Measurements from ENCODE around the gene GPS2.

The GPS2 gene

DNA sequence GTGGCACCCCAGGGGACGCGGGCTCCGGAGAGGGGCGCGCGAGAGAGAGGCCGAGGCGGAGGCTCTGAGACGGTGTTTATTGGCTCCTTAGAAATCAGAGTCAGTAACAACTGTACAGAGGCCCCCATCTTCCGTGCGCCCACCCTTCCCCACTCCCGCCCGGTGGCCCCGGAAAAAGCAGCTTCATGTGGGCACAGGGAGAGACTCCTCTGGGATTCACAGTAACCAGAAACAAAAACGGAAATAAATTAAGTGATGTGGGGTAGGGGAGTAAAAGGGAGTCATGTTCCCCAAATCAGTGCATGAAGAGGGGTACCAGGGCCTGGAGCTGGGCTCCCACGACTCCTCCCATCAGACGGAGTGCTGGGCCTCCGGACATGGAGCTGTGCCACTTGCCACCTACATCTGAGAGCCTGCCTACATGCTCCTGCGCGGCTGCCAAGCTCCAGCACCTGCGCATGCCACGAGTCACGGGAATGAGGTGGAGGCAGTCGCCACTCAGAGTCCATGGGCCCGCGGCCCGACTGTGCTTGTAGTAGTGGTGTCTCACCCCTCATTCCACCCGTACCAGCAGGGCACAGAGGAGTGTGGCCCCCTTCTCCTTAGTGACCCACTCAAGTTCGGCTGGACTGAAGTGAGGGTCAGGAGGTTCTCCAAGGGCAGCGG is 543 bp upstream of the GPS2 start:
- DNase-seq: no peak

GRCh38 chr17:7313890-7314718 is 1.1 kb downstream of the GPS2 start:
- no peak for DNase-seq

GRCh38 chr17:7313088-7313889 is 1.9 kb downstream of the GPS2 start:
- no peak for DNase-seq

GRCh38 chr17:7312432-7313087 is 2.6 kb downstream of the GPS2 start:
- no peak for DNase-seq

DNA sequence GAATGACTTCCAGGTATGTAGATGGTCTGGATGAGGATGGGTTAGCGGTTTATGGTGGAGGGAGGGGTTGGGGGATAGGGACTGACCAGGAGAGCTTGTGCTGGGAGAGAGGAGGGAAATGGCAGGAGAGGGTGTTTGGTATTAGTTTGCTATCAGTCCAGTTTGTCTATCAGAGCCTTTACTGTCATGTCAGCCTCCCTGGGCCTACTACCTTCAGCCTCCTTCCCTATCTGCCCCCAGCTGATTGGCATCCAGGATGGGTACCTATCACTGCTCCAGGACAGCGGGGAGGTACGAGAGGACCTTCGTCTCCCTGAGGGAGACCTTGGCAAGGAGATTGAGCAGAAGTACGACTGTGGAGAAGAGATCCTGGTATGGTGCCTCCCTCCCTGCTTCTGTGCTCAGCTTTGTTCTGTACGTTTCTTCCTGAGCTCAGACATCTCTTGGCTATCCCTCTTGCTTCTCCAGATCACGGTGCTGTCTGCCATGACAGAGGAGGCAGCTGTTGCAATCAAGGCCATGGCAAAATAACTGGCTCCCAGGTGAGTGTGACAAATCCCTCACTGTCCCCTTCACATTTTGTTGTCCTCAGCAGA is 4.0 kb downstream of the GPS2 start:
- no peak for DNase-seq

DNA sequence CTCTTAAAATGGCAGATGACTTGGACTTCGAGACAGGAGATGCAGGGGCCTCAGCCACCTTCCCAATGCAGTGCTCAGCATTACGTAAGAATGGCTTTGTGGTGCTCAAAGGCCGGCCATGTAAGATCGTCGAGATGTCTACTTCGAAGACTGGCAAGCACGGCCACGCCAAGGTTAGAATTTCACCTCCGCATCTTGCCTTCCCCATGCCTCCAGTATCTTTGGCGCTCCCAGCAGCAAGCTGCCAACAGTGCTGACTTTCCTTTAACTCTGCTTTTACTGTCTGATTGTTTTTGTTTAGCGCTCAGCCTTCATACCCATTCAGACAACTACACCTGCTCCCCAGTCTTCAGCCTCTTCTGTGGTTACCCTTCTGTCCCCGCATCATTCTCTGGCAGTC is 5.5 kb downstream of the GPS2 start:
- DNase-seq: no peak

GRCh38 chr17:7308625-7309433 is 6.3 kb downstream of the GPS2 start:
- peak; percentile 89 to 91 (median 90) for DNase-seq

DNA sequence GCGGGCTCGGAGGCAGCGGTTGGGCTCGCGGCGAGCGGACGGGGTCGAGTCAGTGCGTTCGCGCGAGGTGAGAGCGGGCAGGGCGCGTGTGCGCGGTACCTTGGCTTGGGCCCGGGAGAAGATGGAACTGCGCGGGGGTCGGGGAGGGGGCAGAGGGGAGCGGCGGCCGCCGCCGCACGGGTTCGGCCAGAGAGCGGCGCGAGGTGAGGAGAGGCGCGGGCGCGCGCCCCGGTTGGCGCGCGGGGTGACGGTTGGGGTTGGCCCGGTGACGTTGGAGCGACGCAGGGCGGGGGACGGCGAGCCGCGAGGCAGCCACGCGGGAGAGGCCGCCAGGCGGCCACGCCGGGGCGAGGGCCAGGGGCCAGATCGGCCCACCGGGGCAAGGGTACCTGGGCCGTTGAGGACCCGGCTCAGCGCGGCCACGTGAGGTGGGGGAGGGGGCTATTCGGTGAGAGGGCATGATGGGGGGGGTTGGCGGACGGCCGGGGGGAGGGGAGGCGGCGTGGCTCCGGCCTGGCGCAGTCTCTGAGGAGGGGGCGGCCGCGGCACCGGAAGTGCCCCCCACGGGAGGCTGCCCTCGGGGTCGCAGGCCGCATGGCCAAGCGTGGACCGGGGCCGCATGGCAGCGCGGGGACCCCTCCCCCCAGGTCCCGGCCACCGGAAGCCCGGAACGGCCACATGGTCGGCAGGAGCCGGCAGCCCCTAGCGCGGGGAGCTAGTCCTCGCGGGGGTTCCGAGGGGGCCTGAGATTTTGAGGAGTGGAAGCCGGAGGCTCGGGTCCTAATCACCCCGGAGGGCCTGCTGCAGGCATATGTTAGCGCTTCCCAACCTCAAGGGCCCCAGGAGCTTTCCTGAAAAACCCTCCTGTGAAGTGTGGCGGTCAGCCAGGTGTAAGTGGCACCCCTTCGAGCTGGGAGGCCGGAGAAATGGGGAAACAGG is 7.2 kb downstream of the GPS2 start:
- DNase-seq: peak; percentile 71 to 89 (median 75)

DNA sequence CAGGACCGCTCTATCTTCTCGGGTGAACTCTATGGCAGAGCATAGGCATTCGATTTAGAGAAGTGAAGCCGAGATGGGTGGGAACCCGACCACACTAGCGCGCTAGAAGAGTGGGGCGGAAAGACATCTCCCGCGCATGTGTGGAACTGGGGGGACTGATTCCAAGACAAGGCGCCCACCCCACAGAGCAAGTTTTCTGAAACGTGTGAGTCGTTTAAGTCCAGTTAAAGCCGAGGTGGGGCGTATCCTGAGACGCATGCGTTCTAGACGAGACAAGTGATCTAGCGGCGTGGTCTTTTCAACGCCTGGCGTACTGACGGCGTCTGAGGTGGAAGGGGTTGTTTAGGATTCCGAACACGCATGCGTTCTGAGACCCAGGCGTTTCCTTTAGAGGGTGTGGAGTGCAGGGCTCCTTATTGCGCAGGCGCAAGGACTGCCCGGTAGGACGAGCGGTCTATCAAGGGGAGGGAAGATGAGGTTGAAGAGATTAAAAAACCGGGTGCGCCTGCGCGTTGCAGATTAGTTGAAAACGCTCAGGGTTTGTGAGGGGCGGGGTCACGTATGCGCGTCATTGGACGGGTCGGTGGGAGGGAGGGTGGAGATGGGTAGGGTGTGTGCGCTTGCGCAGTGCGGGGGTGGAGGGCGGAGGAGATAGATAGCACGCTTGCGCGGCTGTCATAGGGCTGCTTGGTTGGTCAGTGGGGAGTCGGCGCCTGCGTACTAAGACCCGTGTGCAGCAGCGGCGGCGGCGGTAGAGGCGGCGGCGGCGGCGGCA is 8.1 kb downstream of the GPS2 start, which contains the start of gene EIF5A:
Gene EIF5A (plus strand): TSS at position 718 of the 775 bp plus-strand sequence. CDS start 2,008 bp downstream, outside the sequence.
- peak; percentile 100 for DNase-seq

GRCh38 chr17:7304179-7304578 is 11.0 kb downstream of the GPS2 start:
- DNase-seq: no peak

DNA sequence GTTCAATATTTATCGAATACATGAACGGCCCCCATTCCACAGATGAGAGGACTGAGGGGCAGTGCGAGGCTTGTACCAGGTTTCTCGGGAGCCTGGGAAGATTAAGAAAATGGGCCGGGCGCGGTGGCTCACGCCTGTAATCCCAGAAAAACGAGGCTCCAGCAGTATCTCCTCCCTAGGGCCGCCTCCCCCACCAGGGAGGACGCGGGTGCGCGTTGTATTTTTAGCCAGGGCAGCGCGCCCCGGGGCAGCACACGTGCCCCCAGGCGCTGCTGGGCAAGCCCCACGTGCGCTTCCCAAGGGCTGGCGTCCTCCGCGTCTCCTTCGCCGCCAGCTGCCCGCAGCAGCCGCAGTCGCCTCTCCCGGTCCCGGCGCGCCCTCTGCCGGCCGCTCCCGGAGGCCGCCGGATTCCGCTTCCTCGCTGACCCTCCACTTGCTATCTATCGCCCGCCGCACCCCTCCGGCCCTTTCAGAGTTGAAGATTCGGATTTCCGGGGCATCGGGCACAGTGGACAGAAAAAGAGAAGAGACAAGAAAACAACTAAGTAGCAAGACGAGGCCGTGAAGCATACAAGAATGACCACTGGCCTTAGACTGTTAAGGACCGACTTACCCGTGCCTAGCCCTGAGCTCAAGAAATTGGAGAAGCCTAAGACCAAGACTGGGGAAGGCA is 18.8 kb downstream of the GPS2 start:
- DNase-seq: peak; percentile 89 to 95 (median 94)

GRCh38 chr17:7295230-7296180 is 19.7 kb downstream of the GPS2 start:
- DNase-seq: no peak

DNA sequence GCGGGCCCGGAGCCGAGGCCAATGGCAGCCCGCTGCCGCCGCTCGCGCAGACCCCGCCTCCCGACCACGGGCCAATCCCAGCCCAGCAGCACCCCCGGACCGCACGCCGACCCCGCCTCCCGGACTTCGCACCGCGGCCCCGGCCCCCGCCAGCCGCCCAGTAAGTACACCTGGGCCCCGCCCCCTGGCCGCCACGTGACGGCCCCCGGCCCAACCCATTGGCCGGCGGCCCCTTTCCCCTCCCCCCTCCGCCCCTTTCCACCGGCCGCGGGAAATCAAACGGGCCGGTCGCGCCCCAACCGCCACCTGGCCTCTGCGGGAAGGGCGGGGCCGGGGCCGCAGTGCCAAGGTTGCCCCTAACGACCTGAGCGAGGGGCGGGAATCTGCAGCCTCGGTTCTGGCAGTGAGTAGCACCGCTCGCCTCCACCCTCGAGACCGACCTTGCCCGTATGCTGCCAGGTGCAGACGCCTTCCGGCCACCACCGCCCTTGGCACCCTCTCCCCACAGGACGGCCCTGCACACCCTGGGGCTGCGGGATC is 20.5 kb downstream of the GPS2 start, which contains the start of gene YBX2:
Gene YBX2 (minus strand): TSS at position 26 of the 540 bp plus-strand sequence. CDS start 139 bp downstream, outside the sequence.
- DNase-seq: peak; percentile 26 to 72 (median 49)

- no peak for DNase-seq
Measured at GRCh38 chr17:7293816-7294613, 21.1 kb downstream of the GPS2 start.

DNA sequence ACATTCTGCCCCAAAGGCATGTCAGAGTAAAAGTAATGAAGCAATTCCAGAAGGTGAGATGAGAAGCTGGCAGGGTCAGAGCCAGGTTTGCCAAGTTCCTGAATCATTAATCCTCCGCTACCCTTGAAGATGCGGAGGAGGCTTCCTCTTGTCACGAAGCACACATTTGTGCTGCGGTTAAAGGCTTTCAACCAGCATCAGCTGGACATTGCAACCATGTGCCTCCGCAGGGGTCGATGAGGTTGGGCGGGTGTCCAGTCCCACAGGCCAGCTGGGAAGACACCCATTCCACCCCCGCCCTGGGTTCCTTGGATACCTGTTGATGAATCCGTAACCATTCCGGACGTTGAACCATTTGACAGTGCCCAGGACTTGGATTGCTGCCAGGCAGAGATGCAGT is 22.0 kb downstream of the GPS2 start:
- no peak for DNase-seq

DNA sequence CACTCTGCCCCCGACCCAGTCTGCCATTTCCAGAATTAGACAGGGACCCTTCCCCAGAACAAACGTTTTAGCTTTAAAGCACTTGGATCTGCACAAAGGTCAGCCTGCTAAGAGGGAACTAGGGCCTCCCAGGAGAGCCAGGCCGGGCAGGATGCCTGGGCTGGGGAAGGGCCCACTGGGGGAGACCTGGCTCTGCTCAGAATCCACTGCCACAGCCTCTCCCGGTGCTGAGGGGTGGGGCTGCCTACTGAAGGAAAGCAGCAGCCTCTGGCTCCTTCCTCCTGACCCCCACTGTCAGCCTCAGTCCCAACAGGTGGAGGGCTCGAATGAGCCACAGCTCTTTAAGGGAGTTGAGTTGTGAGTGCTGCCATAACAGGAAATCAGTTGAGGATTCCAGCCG is 22.4 kb downstream of the GPS2 start:
- DNase-seq: no peak
